ENCODE results near the gene SMG1.
"Not testable (repeated sequence)": the region's sequence is repeated elsewhere in the genome, so short reads cannot be mapped to it uniquely, and the experiment has no call there.

SMG1 gene

DNA sequence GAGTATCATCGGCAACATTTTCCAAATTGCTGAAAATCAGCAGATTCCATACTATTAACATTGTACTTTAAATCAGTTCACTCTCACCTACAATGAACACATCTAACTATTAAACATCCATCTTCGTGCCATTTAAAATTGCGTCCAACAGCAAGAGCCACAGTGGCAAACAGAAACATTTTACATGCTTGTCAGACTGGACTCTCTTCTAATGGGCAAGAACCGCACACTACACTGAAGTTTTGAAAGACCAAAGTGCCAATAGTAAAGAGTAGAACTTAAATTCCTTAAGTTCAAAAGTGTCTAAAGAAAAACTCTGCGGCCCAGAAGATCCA is 136.7 kb downstream of the SMG1 start:
- Histone ChIP-seq H3K4me3 (ENCODE audit: low read depth in 1 of 2, low read length in 2 of 2) (peak overlapping the region; percentile 93 to 100), H3K27me3 (ENCODE audit: control insufficient read depth in 1 of 2, insufficient read depth in 2 of 2, low read length in 2 of 2) (no peaks in the 10 kb centered on the region), H3K9me3 (ENCODE audit: control insufficient read depth in 1 of 2, low read length in 2 of 2) (no peaks in the 10 kb centered on the region), H3K36me3 (ENCODE audit: control insufficient read depth in 1 of 2, insufficient read depth in 2 of 2, low read length in 2 of 2) (peaks cover 31 to 68% of the 10 kb centered on the region in 2 donors), H3K27ac (ENCODE audit: low read depth, low read length) (peak overlapping the region; percentile 53), H3K4me1 (ENCODE audit: control insufficient read depth in 1 of 2, insufficient read depth in 2 of 2, low read length in 2 of 2) (peaks cover 35 to 40% of the 10 kb centered on the region in 2 donors), H3K9ac (ENCODE audit: low read depth in 1 of 2, low read length in 2 of 2) (peak overlapping the region; percentile 76 to 90)

DNA sequence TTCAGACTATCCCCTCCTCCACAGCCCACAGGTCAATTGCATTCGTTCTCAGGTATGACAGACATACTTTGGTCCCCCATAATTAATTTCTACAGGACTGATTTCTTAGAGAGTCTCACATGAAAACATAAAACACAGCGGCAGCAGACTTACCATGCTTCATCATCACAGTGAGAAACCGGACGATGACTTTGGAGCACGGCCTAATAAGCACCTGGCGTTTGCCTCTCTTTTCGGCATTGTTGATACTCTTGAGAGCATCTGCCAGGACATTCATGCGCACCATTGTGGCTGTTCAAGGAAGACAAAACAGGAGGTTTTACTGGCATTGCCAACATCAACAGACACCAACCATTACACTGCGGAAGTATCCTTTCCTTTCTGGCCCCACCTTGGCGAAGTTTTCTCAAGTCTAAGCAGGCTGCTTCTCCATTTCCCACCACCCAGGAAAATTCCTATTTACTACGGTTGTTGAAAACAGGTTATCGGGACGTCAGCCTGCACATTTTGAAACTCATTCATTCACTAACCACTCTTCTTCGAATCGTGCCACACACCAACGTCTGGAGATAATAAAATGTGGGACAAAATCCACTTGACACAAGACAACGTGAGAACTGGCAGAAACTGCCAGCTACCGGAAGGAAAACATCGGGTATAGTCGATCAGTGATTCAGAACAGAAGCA is 137.2 kb downstream of the SMG1 start:
- no peaks in the 10 kb centered on the region for H3K27me3 ChIP-seq (ENCODE audit: control insufficient read depth in 1 of 2, insufficient read depth in 2 of 2, low read length in 2 of 2)
- peak overlapping the region; percentile 76 to 90 for H3K9ac ChIP-seq (ENCODE audit: low read depth in 1 of 2, low read length in 2 of 2)
- peaks cover 35 to 43% of the 10 kb centered on the region in 2 donors for H3K4me1 ChIP-seq (ENCODE audit: control insufficient read depth in 1 of 2, insufficient read depth in 2 of 2, low read length in 2 of 2)
- H3K36me3 ChIP-seq (ENCODE audit: control insufficient read depth in 1 of 2, insufficient read depth in 2 of 2, low read length in 2 of 2), result peaks cover 29 to 68% of the 10 kb centered on the region in 2 donors
- peak overlapping the region; percentile 53 for H3K27ac ChIP-seq (ENCODE audit: low read depth, low read length)
- H3K4me3 ChIP-seq (ENCODE audit: low read depth in 1 of 2, low read length in 2 of 2), result peak overlapping the region; percentile 93 to 100
- H3K9me3 ChIP-seq (ENCODE audit: control insufficient read depth in 1 of 2, low read length in 2 of 2), result no peaks in the 10 kb centered on the region

DNA sequence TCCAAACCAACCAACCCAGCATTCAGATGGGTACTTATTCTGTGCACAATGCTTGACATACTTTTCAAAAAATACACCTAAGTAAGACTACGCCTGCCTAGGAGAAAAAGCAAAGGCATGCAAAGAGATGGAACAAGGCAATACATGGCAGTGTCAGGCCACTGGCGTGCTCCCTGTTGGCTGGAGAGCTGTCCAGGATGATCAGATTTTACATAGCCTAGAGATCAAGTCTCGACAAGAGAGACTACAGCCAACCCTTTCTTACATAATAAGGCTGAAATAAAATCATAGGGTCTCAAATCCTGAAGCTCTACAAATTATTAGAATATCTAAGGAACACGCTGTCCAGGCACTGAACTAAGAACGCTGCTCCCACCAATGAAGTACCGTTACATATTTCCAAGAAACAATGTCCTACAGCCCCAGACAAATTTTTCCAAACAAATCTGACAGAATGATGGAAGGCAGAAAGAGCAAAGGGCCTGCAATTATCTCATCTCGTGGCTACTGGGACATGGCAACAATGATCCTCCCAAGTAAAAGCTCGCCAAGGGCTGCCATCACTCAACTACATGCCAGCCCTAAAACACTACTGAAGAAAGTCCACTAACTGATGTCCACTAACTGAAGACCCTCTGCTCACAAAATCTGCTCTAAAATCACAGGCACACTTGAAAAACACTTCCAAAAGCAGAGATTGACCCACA is 141.1 kb downstream of the SMG1 start:
- H3K4me3 ChIP-seq (ENCODE audit: low read depth in 1 of 2, low read length in 2 of 2), result no peak overlapping the region
- H3K27ac ChIP-seq (ENCODE audit: low read depth, low read length), result no peak overlapping the region
- peaks cover 31 to 35% of the 10 kb centered on the region in 2 donors for H3K4me1 ChIP-seq (ENCODE audit: control insufficient read depth in 1 of 2, insufficient read depth in 2 of 2, low read length in 2 of 2)
- no peaks in the 10 kb centered on the region for H3K9me3 ChIP-seq (ENCODE audit: control insufficient read depth in 1 of 2, low read length in 2 of 2)
- peak overlapping the region in 1 of 2 donors; percentile 21 for H3K9ac ChIP-seq (ENCODE audit: low read depth in 1 of 2, low read length in 2 of 2)
- H3K27me3 ChIP-seq (ENCODE audit: control insufficient read depth in 1 of 2, insufficient read depth in 2 of 2, low read length in 2 of 2), result no peaks in the 10 kb centered on the region
- peaks cover 36 to 64% of the 10 kb centered on the region in 2 donors for H3K36me3 ChIP-seq (ENCODE audit: control insufficient read depth in 1 of 2, insufficient read depth in 2 of 2, low read length in 2 of 2)

DNA sequence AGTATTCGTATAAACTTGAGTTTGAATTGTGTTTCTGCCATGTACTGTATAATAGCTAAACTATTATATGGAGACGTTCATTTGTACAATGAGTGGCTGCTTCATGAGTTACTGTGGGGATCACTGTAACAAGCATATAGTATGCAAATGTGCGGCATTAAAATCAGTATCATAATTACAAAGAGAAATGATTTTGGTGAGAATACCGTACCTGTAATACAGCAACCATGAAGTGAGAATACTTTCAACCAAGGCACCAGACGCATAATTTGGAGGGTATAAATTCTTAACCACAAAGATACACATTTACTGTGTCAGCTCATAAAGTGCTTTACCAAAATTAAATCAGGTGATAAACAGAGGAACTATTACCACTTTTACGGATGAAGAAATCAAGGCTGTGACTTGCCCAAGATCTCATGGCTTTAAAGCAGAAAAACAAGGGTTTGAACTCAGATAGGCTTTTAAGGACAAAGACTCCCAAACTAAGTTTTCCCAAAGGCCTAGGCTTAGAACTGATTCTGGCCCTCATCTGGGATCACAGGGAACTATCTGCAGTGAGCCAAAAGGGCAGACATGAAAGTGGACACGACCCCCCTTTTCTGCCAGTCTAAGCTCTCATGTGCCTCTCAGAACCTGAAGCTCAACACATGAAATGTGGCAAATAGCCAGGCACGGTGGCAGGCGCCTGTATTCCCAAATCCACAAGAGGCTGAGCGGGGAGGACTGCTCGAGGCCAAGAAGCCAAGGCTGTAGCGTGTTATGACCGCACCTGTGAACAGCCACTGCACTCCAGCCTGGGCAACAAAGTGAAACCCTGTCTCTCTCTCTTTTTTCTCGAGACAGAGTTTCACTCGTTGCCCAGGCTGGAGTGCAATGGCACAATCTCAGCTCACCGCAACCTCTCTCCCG is 142.5 kb downstream of the SMG1 start:
- no peak overlapping the region for H3K9ac ChIP-seq (ENCODE audit: low read depth in 1 of 2, low read length in 2 of 2)
- H3K9me3 ChIP-seq (ENCODE audit: control insufficient read depth in 1 of 2, low read length in 2 of 2), result no peaks in the 10 kb centered on the region
- H3K27me3 ChIP-seq (ENCODE audit: control insufficient read depth in 1 of 2, insufficient read depth in 2 of 2, low read length in 2 of 2), result no peaks in the 10 kb centered on the region
- no peak overlapping the region for H3K4me3 ChIP-seq (ENCODE audit: low read depth in 1 of 2, low read length in 2 of 2)
- peaks cover 36 to 65% of the 10 kb centered on the region in 2 donors for H3K36me3 ChIP-seq (ENCODE audit: control insufficient read depth in 1 of 2, insufficient read depth in 2 of 2, low read length in 2 of 2)
- H3K4me1 ChIP-seq (ENCODE audit: control insufficient read depth in 1 of 2, insufficient read depth in 2 of 2, low read length in 2 of 2), result peaks cover 30 to 31% of the 10 kb centered on the region in 2 donors
- no peak overlapping the region for H3K27ac ChIP-seq (ENCODE audit: low read depth, low read length)

DNA sequence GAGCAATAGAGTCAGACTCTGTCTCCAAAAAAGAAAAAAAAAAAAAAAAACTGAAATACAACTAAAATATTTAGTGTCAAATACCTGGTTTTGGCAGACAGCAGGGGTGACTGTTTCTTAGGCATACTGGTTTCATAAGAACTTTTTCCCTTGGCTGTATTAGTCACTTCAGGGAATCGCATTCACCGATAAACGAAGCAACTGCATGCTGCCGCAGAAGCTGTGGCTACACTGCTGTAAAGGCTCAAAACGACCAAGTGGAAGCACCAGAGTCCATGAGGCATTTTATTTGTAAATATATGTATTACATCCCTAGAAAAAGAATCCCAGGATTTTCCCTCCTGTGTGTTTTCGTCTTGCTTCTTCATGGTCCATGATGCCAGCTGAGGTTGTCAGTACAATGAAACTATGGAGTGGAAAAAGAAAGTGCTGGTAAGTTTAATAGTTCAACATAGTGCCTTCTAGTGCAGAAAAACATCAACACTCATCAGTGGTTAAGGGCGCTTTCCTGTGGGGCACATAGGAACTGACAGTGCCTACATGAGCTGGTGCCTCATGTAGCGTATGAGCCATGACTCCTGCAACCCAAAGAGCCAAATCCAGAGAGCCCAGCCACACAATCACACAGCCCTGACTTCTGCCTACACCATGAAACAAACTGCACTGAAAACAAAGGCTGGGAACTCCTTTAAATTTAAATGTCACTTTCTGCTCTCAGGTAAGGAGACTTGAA is 143.3 kb downstream of the SMG1 start:
- Histone ChIP-seq H3K4me3 (ENCODE audit: low read depth in 1 of 2, low read length in 2 of 2) (no peak overlapping the region), H3K36me3 (ENCODE audit: control insufficient read depth in 1 of 2, insufficient read depth in 2 of 2, low read length in 2 of 2) (peaks cover 36 to 57% of the 10 kb centered on the region in 2 donors), H3K4me1 (ENCODE audit: control insufficient read depth in 1 of 2, insufficient read depth in 2 of 2, low read length in 2 of 2) (peaks cover 21 to 24% of the 10 kb centered on the region in 2 donors)

DNA sequence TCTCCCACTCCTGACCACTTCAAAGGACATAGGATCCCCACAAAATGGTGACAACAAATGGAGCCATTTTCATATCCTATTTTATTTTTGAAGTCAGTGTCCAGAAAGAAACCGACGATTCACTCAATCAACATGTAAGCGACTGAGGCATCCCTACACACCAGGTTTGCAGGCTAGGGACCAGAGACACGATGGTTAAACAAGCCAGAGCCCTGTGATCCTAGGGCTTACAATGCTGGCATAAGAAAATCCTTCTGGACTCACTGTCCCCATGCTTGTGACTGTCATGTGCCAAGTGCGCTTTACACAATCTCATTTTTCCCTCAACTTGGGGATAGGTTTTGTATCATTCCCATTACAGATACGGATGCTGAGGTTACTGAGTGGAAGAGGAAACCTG is 145.0 kb downstream of the SMG1 start:
- not testable (repeated sequence) for H3K27me3 ChIP-seq (ENCODE audit: control insufficient read depth in 1 of 2, insufficient read depth in 2 of 2, low read length in 2 of 2); H3K9me3 ChIP-seq (ENCODE audit: control insufficient read depth in 1 of 2, low read length in 2 of 2); H3K27ac ChIP-seq (ENCODE audit: low read depth, low read length); H3K9ac ChIP-seq (ENCODE audit: low read depth in 1 of 2, low read length in 2 of 2); H3K4me3 ChIP-seq (ENCODE audit: low read depth in 1 of 2, low read length in 2 of 2)
- Histone ChIP-seq H3K4me1 (ENCODE audit: control insufficient read depth in 1 of 2, insufficient read depth in 2 of 2, low read length in 2 of 2) (peaks cover 10 to 15% of the 10 kb centered on the region in 2 donors), H3K36me3 (ENCODE audit: control insufficient read depth in 1 of 2, insufficient read depth in 2 of 2, low read length in 2 of 2) (peaks cover 28 to 43% of the 10 kb centered on the region in 2 donors)

More for the DNA sequence above, 143.3 kb downstream of the SMG1 start:
- no peak overlapping the region for H3K9ac ChIP-seq (ENCODE audit: low read depth in 1 of 2, low read length in 2 of 2)
- no peak overlapping the region for H3K27ac ChIP-seq (ENCODE audit: low read depth, low read length)
- no peaks in the 10 kb centered on the region for H3K27me3 ChIP-seq (ENCODE audit: control insufficient read depth in 1 of 2, insufficient read depth in 2 of 2, low read length in 2 of 2)
- H3K9me3 ChIP-seq (ENCODE audit: control insufficient read depth in 1 of 2, low read length in 2 of 2), result no peaks in the 10 kb centered on the region

DNA sequence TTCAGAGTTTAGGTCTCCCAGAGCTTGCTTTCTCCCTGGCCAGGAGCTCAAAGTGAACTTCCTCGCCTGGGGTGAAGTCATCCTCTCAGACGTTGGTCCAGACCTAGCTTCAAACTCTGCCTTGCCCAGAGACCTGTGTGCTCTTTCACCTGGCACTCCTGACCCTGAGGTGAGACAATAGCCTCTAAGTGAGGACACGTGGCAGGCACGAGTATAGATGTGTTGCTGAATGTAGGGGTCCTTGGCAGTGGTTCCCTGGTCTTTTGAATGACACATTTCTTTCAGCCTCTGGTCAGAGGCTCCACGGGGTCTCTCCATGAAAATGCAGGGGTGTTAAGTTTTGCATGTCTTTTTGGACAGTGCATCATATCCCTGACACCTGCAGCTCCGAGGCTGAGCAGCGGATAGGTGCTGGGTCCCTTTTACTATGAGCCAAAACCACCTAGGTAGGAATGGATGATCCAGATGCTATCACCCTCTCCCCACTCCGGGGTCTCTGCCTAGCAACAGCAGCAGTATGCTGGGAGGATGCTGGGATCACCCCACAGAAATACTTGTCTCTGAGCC is 145.7 kb downstream of the SMG1 start:
- not testable (repeated sequence) for H3K27me3 ChIP-seq (ENCODE audit: control insufficient read depth in 1 of 2, insufficient read depth in 2 of 2, low read length in 2 of 2); H3K27ac ChIP-seq (ENCODE audit: low read depth, low read length)

DNA sequence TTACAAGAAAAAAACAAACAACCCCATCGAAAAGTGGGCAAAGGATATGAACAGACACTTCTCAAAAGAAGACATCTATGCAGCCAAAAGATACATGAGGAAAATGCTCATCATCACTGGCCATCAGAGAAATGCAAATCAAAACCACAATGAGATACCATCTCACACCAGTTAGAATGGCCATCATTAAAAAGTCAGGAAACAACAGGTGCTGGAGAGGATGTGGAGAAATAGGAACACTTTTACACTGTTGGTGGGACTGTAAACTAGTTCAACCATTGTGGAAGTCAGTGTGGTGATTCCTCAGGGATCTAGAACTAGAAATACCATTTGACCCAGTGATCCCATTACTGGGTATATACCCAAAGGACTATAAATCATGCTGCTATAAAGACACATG is 148.5 kb downstream of the SMG1 start:
- not testable (repeated sequence) for H3K9ac ChIP-seq (ENCODE audit: low read depth in 1 of 2, low read length in 2 of 2); H3K27ac ChIP-seq (ENCODE audit: low read depth, low read length); H3K4me1 ChIP-seq (ENCODE audit: control insufficient read depth in 1 of 2, insufficient read depth in 2 of 2, low read length in 2 of 2)

More for the DNA sequence above, 145.7 kb downstream of the SMG1 start:
- H3K36me3 ChIP-seq (ENCODE audit: control insufficient read depth in 1 of 2, insufficient read depth in 2 of 2, low read length in 2 of 2), result peaks cover 25 to 36% of the 10 kb centered on the region in 2 donors
- not testable (repeated sequence) for H3K4me3 ChIP-seq (ENCODE audit: low read depth in 1 of 2, low read length in 2 of 2); H3K9ac ChIP-seq (ENCODE audit: low read depth in 1 of 2, low read length in 2 of 2); H3K9me3 ChIP-seq (ENCODE audit: control insufficient read depth in 1 of 2, low read length in 2 of 2)
- H3K4me1 ChIP-seq (ENCODE audit: control insufficient read depth in 1 of 2, insufficient read depth in 2 of 2, low read length in 2 of 2), result peaks cover 3 to 13% of the 10 kb centered on the region in 2 donors

DNA sequence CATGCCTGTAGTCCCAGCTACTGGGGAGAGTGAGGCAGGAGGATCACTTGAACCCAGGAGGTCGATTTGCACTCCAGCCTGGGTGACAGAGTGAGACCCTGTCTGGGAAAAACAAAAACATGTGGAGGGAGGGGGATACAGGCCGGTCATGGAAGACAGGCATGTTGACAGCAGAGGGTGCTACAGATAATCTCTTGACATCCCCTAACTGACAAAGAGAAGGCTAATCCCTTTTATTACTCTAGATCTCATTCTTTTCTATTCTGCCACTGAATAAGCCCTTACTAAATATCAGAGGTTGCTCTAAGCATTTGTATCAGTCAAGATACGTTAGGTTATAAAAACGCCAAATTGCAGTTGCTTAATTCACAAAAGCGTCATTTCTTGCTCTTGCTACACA is 149.9 kb downstream of the SMG1 start:
- H3K9ac ChIP-seq (ENCODE audit: low read depth in 1 of 2, low read length in 2 of 2); H3K9me3 ChIP-seq (ENCODE audit: control insufficient read depth in 1 of 2, low read length in 2 of 2); H3K27ac ChIP-seq (ENCODE audit: low read depth, low read length); H3K4me1 ChIP-seq (ENCODE audit: control insufficient read depth in 1 of 2, insufficient read depth in 2 of 2, low read length in 2 of 2); H3K36me3 ChIP-seq (ENCODE audit: control insufficient read depth in 1 of 2, insufficient read depth in 2 of 2, low read length in 2 of 2); H3K4me3 ChIP-seq (ENCODE audit: low read depth in 1 of 2, low read length in 2 of 2); H3K27me3 ChIP-seq (ENCODE audit: control insufficient read depth in 1 of 2, insufficient read depth in 2 of 2, low read length in 2 of 2): not testable (repeated sequence)

More for the DNA sequence above, 148.5 kb downstream of the SMG1 start:
- H3K4me3 ChIP-seq (ENCODE audit: low read depth in 1 of 2, low read length in 2 of 2); H3K36me3 ChIP-seq (ENCODE audit: control insufficient read depth in 1 of 2, insufficient read depth in 2 of 2, low read length in 2 of 2); H3K27me3 ChIP-seq (ENCODE audit: control insufficient read depth in 1 of 2, insufficient read depth in 2 of 2, low read length in 2 of 2); H3K9me3 ChIP-seq (ENCODE audit: control insufficient read depth in 1 of 2, low read length in 2 of 2): not testable (repeated sequence)
